ENCODE results near the gene FIBCD1.

FIBCD1 gene

GRCh38 chr9:130862747-130863146, 76.3 kb downstream of the FIBCD1 start:
- peaks cover 2% of the 10 kb centered on the region for H3K4me1 Mint-ChIP-seq
- peaks cover 1% of the 10 kb centered on the region for H3K36me3 Mint-ChIP-seq
- H3K27ac Mint-ChIP-seq, result no peak overlapping the region
- H3K9me3 Mint-ChIP-seq, result no peaks in the 10 kb centered on the region
- CTCF ChIA-PET, result interaction anchor here (0.7 to 5.6 kb wide), 6 partner anchors 9 to 163 kb away, joined by 3 to 39 read pairs (median 8); no protein-coding TSS in a partner anchor
- no peak for DNase-seq
- no peak overlapping the region for H3K4me3 Mint-ChIP-seq
- no peaks in the 10 kb centered on the region for H3K27me3 Mint-ChIP-seq

- H3K4me1 Mint-ChIP-seq, result peaks cover under 1% of the 10 kb centered on the region
- no peak overlapping the region for H3K4me3 Mint-ChIP-seq
- H3K9me3 Mint-ChIP-seq, result no peaks in the 10 kb centered on the region
- no peaks in the 10 kb centered on the region for H3K27me3 Mint-ChIP-seq
- no peak overlapping the region for H3K27ac Mint-ChIP-seq
- no peak for DNase-seq
- CTCF ChIA-PET, result interaction anchor here (1.2 to 5.6 kb wide), 4 partner anchors 88 to 162 kb away, joined by 4 to 39 read pairs (median 13); no protein-coding TSS in a partner anchor
- H3K36me3 Mint-ChIP-seq, result peaks cover 1% of the 10 kb centered on the region
These were observed 76.8 kb downstream of the FIBCD1 start for GRCh38 chr9:130862217-130862616.

DNA sequence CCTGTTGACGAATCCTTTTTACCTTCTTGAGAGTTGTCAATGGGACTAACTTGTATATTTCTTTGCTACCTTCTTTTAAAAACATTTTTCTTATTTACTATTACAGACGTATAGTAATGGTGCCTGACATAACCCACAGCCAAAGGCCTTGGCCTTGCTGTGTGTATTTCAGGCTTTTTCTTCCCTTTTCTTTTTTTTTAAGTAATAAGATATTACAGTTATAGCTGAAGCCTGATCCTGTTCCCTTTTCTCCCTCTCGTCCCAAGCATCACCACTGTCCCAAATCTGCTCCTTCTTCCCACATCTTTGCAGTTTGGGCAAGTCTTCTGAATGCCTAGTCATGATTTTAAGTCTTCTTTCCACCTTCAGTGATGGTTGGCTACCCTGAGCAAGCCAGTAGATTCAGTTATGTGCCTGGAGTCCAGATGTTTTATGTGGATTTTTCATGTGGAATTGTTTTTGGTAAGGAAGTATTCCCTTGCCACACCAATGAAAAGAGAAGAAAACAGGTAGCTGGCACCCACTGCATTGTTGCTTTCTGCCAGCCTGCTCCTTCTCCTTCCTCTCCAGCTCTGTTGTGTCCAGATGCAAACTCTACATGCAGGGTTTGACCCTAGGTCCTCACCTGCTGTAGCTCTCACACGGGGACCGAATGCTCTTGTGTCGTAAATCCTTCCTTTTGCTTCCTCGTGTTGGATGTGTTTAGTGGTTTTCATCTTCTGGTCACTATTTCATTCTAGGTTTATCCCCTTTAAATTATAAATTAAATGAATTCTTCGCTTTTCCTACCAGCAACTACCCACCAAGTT, 77.5 kb downstream of the FIBCD1 start:
- Mint-ChIP-seq H3K27me3 (no peaks in the 10 kb centered on the region), H3K27ac (no peak overlapping the region), H3K36me3 (peaks cover 1% of the 10 kb centered on the region), H3K9me3 (no peaks in the 10 kb centered on the region), H3K4me3 (no peak overlapping the region), H3K4me1 (no peaks in the 10 kb centered on the region)
- no peak for DNase-seq
- CTCF ChIA-PET, result interaction anchor here (0.7 to 5.6 kb wide), 5 partner anchors 87 to 176 kb away, joined by 3 to 39 read pairs (median 12); no protein-coding TSS in a partner anchor

- no peak overlapping the region for H3K4me3 Mint-ChIP-seq
- DNase-seq, result no peak
- no peaks in the 10 kb centered on the region for H3K4me1 Mint-ChIP-seq
- H3K27ac Mint-ChIP-seq, result no peak overlapping the region
- no peaks in the 10 kb centered on the region for H3K27me3 Mint-ChIP-seq
- CTCF ChIA-PET, result interaction anchor here (0.7 to 1.3 kb wide), 2 partner anchors 86 to 175 kb away, joined by 3 read pairs; no protein-coding TSS in a partner anchor
- no peaks in the 10 kb centered on the region for H3K36me3 Mint-ChIP-seq
- no peaks in the 10 kb centered on the region for H3K9me3 Mint-ChIP-seq
These were observed 78.4 kb downstream of the FIBCD1 start for GRCh38 chr9:130860458-130861316.

DNA sequence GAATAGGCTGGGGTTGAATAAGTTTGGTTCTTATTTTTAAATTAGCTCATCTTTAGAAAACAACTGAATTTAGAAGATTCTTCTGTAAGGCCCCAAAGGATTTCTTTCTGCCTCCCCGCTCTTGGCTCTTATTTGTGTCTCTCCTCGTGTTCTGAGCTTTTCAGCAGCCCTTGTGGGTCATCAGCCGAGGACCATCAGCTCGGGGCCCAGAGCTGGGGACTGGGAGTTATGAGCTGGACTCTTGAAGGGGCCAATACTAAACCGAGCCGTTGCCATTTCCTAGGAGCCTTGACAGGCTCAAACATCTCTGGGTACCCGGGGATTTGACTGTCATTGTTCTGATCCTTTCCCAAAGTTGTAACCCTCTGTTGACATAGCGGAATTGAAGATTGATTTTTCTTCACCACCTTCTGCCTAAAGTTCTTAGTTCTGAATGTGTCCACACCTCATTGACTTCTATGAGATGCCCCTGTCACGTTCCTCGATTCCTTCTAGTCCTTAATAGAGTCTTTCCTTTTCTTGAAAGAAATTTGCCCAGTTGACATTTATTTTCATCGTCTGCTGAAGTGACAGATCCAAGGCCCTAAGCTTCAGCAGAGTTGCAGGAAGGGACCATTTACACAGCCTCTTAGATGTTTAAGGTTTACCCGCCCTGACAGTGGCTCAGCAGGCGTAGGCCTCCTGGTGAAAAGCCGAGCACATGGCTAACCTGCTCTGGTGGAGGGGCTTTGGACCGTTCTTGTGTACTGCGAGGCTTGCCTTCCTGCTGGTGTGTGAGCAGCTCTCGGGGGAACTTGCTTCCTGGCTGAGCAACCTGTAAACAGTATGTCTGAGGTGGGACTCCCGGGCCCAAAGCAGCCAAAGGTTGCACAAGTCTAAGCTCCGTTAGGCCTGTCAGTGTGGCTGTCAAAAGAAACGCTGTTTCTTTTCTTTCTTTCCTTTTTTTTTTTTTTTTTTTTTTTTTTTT, 80.0 kb downstream of the FIBCD1 start:
- Mint-ChIP-seq H3K4me1 (no peaks in the 10 kb centered on the region), H3K27ac (no peak overlapping the region), H3K27me3 (no peaks in the 10 kb centered on the region), H3K9me3 (no peaks in the 10 kb centered on the region), H3K4me3 (no peak overlapping the region), H3K36me3 (peaks cover 2% of the 10 kb centered on the region)
- DNase-seq, result no peak
- CTCF ChIA-PET, result interaction anchor here (0.7 to 2.4 kb wide), 4 partner anchors 11 to 157 kb away, joined by 3 to 11 read pairs (median 4); no protein-coding TSS in a partner anchor

DNA sequence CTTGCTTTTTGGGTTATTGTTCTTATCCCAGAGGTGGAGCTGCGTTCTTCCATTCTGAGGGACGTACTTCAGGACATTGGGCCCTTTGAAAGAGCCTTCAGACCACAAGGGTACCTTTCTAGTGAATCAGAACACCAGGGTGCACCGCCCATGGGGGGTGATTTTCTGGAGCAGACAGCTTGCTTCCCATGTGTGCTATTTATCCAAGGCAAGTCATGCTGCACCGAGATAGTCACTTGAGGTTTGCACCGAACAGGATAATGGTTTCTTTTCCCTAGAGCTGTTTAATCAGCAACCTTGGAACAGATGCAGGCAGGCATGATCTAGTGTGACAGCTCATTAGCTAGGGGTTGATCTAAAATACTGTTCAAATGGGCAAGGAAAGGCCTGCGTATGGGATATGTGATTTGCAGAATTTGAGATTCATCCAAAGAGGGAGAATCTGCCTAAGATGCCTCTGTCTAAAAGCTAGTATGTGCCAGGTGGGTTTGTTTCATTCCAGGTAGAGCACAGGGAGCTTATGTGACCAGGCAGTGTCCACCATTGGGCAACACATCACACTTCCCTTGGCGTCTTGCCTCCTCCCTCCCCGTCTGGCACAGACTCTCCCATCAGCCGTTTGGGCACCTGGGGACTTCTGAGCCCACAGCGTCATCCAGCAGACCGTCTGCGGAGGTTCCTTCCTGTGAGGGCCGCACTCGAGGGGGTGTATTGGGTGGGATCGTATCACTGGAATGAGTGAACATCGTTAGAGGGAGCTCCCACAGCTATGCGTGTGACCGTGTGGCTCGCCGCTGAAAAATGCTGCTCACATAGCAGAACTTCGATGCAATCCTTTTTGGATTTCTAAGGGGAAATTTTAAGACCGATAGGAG, 80.9 kb downstream of the FIBCD1 start:
- CTCF ChIA-PET, result interaction anchor here (0.6 to 2.4 kb wide), 5 partner anchors 12 to 157 kb away, joined by 3 to 11 read pairs (median 5); no protein-coding TSS in a partner anchor
- H3K4me1 Mint-ChIP-seq, result no peaks in the 10 kb centered on the region
- H3K9me3 Mint-ChIP-seq, result no peaks in the 10 kb centered on the region
- peaks cover 2% of the 10 kb centered on the region for H3K36me3 Mint-ChIP-seq
- no peaks in the 10 kb centered on the region for H3K27me3 Mint-ChIP-seq
- H3K4me3 Mint-ChIP-seq, result no peak overlapping the region
- DNase-seq, result no peak
- H3K27ac Mint-ChIP-seq, result no peak overlapping the region

- DNase-seq, result no peak
- no peaks in the 10 kb centered on the region for H3K27me3 Mint-ChIP-seq
- no peak overlapping the region for H3K4me3 Mint-ChIP-seq
- no peaks in the 10 kb centered on the region for H3K4me1 Mint-ChIP-seq
- CTCF ChIA-PET, result no interaction called here
- H3K27ac Mint-ChIP-seq, result no peak overlapping the region
- H3K36me3 Mint-ChIP-seq, result peaks cover 2% of the 10 kb centered on the region
- H3K9me3 Mint-ChIP-seq, result no peaks in the 10 kb centered on the region
These were observed 82.6 kb downstream of the FIBCD1 start for GRCh38 chr9:130856474-130856873.

DNA sequence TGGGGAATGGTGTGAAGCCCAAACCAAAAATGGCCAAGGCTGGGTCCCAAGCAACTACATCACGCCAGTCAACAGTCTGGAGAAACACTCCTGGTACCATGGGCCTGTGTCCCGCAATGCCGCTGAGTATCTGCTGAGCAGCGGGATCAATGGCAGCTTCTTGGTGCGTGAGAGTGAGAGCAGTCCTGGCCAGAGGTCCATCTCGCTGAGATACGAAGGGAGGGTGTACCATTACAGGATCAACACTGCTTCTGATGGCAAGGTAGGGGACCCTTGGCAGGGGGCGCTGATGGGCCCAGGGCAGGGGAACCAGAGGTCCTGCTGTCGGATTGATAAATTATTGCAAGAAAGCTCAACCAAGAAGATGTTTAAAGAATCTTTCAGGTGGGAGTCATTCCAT, 84.2 kb downstream of the FIBCD1 start:
- CTCF ChIA-PET, result interaction anchor here (1.5 to 1.6 kb wide), 2 partner anchors 11 to 13 kb away, joined by 4 to 5 read pairs; no protein-coding TSS in a partner anchor
- no peak for DNase-seq
- no peaks in the 10 kb centered on the region for H3K27me3 Mint-ChIP-seq
- no peaks in the 10 kb centered on the region for H3K4me1 Mint-ChIP-seq
- H3K4me3 Mint-ChIP-seq, result no peak overlapping the region
- peaks cover 2% of the 10 kb centered on the region for H3K36me3 Mint-ChIP-seq
- H3K27ac Mint-ChIP-seq, result no peak overlapping the region
- no peaks in the 10 kb centered on the region for H3K9me3 Mint-ChIP-seq

DNA sequence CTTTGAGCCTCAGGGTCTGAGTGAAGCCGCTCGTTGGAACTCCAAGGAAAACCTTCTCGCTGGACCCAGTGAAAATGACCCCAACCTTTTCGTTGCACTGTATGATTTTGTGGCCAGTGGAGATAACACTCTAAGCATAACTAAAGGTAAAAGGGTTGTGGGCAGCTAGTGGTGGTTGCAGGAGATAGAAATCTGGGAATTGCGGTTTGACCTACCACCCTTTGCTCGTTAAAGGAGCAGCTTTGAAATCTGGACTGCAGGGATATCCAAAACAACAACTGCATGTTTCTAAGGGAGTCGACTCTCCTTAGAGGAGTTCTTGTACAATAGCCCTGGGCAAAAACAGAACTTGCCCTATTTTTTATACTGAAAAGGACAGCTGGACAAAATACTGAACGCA, 85.0 kb downstream of the FIBCD1 start:
- no peak for DNase-seq
- no peaks in the 10 kb centered on the region for H3K4me1 Mint-ChIP-seq
- H3K27me3 Mint-ChIP-seq, result no peaks in the 10 kb centered on the region
- H3K9me3 Mint-ChIP-seq, result no peaks in the 10 kb centered on the region
- H3K27ac Mint-ChIP-seq, result no peak overlapping the region
- H3K4me3 Mint-ChIP-seq, result no peak overlapping the region
- CTCF ChIA-PET, result interaction anchor here (0.8 to 1.6 kb wide), 4 partner anchors 9 to 268 kb away, joined by 3 to 5 read pairs (median 4); no protein-coding TSS in a partner anchor
- peaks cover 2% of the 10 kb centered on the region for H3K36me3 Mint-ChIP-seq

DNA sequence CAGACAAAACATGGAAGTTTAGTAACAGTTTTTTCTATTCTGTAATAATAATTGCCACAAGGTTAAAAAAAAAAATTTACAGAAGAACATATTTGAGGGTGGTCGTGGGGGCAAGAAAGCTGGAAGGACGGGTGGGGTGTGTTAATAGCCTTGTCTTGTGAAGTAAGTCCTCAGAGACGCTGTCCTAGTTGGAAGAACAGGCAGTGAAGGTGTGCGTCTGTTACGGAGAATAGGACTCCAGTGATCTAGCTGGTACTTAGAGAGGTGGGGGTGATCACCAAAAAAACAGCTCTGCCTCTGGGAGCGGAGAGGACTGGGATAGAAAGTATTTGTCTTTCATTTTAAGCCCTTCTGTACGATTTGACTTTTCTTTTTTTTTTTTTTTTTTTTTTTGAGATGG, 86.2 kb downstream of the FIBCD1 start:
- H3K4me1 Mint-ChIP-seq, result no peaks in the 10 kb centered on the region
- CTCF ChIA-PET, result interaction anchor here (1.0 kb wide), 1 partner anchor 78 kb away, joined by 3 read pairs; no protein-coding TSS in a partner anchor
- H3K27me3 Mint-ChIP-seq, result no peaks in the 10 kb centered on the region
- no peaks in the 10 kb centered on the region for H3K9me3 Mint-ChIP-seq
- DNase-seq, result no peak
- H3K36me3 Mint-ChIP-seq, result peaks cover 2% of the 10 kb centered on the region
- H3K27ac Mint-ChIP-seq, result no peak overlapping the region
- no peak overlapping the region for H3K4me3 Mint-ChIP-seq
